ENCODE measurements around the gene HEG1.

HEG1 gene

DNA sequence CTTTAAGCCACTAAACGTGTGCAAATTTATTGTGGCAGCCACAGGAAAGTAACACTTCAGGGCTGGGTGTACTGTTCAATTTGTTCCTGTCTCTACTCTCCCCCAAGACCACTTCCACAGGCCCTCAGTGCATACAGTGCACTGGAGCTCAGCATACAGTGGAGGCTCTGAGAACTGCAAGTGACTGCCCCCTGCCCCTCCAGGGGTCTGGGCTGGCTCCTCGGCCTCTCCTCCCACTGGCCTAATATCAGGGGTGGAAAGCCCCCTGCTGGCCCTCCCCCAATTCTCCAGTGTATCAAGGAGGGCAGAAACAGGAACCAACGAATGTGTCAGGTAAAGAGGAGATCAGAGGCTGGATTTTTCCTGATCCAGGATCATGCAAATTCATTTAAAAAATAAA is 19.9 kb upstream of the HEG1 start:
- H3K27me3 ChIP-seq (ENCODE audit: control insufficient read depth, insufficient read depth, low read length), result no peaks in the 10 kb centered on the region
- no peaks in the 10 kb centered on the region for H3K79me2 ChIP-seq
- TF ChIP-seq CTCF (IDR thresholded peaks at IDR 0.05), result no peak
- no peak overlapping the region for H3K9ac ChIP-seq
- peaks cover 5% of the 10 kb centered on the region for H3K4me1 ChIP-seq
- H3K36me3 ChIP-seq (ENCODE audit: control insufficient read depth, insufficient read depth, low read length), result no peaks in the 10 kb centered on the region
- H3K27ac ChIP-seq, result no peak overlapping the region
- H3K9me3 ChIP-seq (ENCODE audit: control insufficient read depth, low read length), result no peaks in the 10 kb centered on the region
- H3K4me2 ChIP-seq (ENCODE audit: low read length), result no peak overlapping the region
- no peak overlapping the region for H3K4me3 ChIP-seq (ENCODE audit: low read depth, low read length)
- H2AFZ ChIP-seq, result no peak overlapping the region

- TF ChIP-seq CTCF (IDR thresholded peaks at IDR 0.05), result no peak
- no peaks in the 10 kb centered on the region for H3K9me3 ChIP-seq (ENCODE audit: control insufficient read depth, low read length)
- H3K27me3 ChIP-seq (ENCODE audit: control insufficient read depth, insufficient read depth, low read length), result no peaks in the 10 kb centered on the region
- no peaks in the 10 kb centered on the region for H3K36me3 ChIP-seq (ENCODE audit: control insufficient read depth, insufficient read depth, low read length)
- no peak overlapping the region for H3K27ac ChIP-seq
- no peak overlapping the region for H3K4me3 ChIP-seq (ENCODE audit: low read depth, low read length)
- no peaks in the 10 kb centered on the region for H3K79me2 ChIP-seq
- no peak overlapping the region for H3K4me2 ChIP-seq (ENCODE audit: low read length)
- no peak overlapping the region for H3K9ac ChIP-seq
- no peaks in the 10 kb centered on the region for H3K4me1 ChIP-seq
- H2AFZ ChIP-seq, result no peak overlapping the region
These were observed 17.7 kb upstream of the HEG1 start for GRCh38 chr3:125073390-125073905.

DNA sequence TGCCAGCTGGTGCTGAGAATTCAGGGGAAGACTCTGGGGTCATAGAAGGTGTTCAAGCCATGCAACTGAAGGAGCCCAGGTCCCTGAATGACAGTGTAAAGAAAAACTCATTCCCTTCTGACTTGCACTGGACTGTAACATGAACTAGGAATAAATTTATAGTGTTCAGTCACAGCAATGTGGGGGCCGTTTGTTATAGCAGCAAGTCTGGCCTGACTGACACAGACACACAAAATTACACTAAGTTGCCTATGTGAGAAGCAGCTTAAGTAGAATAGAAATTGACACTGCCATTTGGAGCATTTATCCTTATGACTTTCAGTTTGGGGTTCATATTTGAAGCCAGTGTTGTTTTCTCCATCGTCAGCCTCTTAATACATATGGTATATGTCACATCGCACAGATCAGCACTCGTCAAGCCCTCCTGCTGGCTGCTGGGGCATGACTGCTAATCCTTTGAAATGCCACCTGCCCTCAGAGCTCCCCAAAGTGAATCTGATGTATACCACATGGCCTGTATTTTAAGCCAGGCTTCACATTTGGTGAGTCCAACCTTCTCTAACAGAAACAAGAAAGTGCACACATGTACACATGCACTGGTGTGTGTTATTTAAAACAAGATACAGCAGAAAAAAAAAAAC is 17.1 kb upstream of the HEG1 start:
- H3K4me3 ChIP-seq (ENCODE audit: low read depth, low read length), result no peak overlapping the region
- no peaks in the 10 kb centered on the region for H3K79me2 ChIP-seq
- no peak overlapping the region for H3K27ac ChIP-seq
- no peak overlapping the region for H3K4me2 ChIP-seq (ENCODE audit: low read length)
- TF ChIP-seq CTCF (IDR thresholded peaks at IDR 0.05), result no peak
- H3K9me3 ChIP-seq (ENCODE audit: control insufficient read depth, low read length), result no peaks in the 10 kb centered on the region
- H3K36me3 ChIP-seq (ENCODE audit: control insufficient read depth, insufficient read depth, low read length), result no peaks in the 10 kb centered on the region
- H3K4me1 ChIP-seq, result no peaks in the 10 kb centered on the region
- H3K9ac ChIP-seq, result no peak overlapping the region
- H3K27me3 ChIP-seq (ENCODE audit: control insufficient read depth, insufficient read depth, low read length), result no peaks in the 10 kb centered on the region
- no peak overlapping the region for H2AFZ ChIP-seq

DNA sequence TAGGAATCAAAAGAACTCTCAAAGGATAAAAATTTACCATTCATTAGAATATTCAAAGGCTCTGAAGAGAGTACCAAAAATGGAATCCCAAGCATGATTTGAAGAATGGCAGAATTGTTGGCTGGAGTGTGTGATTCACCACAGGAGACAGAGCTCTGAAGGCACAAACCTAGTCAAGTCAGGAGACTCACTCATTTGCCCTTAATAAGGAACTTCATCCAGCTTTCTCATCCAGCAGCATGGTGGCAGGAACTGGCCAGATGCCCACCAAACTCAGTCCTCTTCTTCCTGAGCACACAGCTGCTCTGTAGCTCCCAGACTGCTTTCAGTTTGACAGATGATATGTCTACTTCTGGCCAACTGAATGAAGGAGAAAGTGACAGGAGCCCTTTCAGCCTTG is 16.5 kb upstream of the HEG1 start:
- no peak overlapping the region for H3K4me3 ChIP-seq (ENCODE audit: low read depth, low read length)
- no peak overlapping the region for H3K9ac ChIP-seq
- no peak for TF ChIP-seq CTCF (IDR thresholded peaks at IDR 0.05)
- no peak overlapping the region for H2AFZ ChIP-seq
- H3K79me2 ChIP-seq, result no peaks in the 10 kb centered on the region
- no peak overlapping the region for H3K4me2 ChIP-seq (ENCODE audit: low read length)
- no peaks in the 10 kb centered on the region for H3K9me3 ChIP-seq (ENCODE audit: control insufficient read depth, low read length)
- no peaks in the 10 kb centered on the region for H3K4me1 ChIP-seq
- no peak overlapping the region for H3K27ac ChIP-seq
- no peaks in the 10 kb centered on the region for H3K36me3 ChIP-seq (ENCODE audit: control insufficient read depth, insufficient read depth, low read length)
- H3K27me3 ChIP-seq (ENCODE audit: control insufficient read depth, insufficient read depth, low read length), result no peaks in the 10 kb centered on the region

Measured in parathyroid adenoma (tissue), 2 donors.